ENCODE results near the gene CYP39A1.

Gene CYP39A1

DNA sequence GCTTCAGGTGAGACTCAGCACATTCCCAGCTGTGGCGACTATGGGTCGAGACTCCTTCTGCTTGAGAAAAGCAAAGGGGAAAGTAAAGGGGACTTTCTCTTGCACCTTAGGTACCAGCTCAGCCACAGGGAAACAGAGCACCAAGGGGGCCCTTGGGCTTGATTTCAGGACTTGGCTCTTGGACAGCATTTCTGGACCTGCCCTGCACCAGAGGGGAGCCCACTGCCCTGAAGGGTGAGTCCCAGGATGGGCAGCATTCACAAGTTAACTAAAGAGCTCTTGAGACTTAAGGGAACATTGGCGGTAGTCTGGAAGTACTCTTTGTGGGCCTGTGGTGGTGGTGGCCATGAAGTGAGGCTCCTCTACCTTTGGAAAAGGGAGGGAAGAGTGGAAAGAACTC is 111.1 kb downstream of the CYP39A1 start:
- DNase-seq (ENCODE audit: extremely low read depth, low read depth), result no peak
- TF ChIP-seq, protein P1, sequence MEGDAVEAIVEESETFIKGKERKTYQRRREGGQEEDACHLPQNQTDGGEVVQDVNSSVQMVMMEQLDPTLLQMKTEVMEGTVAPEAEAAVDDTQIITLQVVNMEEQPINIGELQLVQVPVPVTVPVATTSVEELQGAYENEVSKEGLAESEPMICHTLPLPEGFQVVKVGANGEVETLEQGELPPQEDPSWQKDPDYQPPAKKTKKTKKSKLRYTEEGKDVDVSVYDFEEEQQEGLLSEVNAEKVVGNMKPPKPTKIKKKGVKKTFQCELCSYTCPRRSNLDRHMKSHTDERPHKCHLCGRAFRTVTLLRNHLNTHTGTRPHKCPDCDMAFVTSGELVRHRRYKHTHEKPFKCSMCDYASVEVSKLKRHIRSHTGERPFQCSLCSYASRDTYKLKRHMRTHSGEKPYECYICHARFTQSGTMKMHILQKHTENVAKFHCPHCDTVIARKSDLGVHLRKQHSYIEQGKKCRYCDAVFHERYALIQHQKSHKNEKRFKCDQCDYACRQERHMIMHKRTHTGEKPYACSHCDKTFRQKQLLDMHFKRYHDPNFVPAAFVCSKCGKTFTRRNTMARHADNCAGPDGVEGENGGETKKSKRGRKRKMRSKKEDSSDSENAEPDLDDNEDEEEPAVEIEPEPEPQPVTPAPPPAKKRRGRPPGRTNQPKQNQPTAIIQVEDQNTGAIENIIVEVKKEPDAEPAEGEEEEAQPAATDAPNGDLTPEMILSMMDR (IDR thresholded peaks at IDR 0.05; ENCODE audit: low read depth, low read length), result no peak

DNA sequence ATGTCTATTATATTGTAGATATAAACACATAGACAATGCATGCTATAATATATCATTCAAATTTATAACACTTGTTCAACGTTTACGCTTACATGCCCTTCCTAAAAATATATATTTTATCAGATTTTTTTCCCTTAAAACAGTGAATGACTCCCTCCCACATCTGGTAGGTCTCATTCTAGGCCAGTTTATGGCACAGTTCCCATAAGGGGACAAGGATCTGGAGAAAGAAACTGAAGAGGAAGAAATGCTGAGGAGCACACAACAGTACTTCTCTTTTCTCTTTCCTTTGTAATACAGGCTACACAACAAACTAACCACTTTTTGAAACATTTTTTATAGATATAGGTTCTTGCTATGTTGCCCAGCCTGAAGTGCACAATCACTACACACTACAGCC is 112.8 kb downstream of the CYP39A1 start:
- no peak for DNase-seq (ENCODE audit: extremely low read depth, low read depth)
- TF ChIP-seq, protein P1 (IDR thresholded peaks at IDR 0.05; ENCODE audit: low read depth, low read length), result no peak

DNA sequence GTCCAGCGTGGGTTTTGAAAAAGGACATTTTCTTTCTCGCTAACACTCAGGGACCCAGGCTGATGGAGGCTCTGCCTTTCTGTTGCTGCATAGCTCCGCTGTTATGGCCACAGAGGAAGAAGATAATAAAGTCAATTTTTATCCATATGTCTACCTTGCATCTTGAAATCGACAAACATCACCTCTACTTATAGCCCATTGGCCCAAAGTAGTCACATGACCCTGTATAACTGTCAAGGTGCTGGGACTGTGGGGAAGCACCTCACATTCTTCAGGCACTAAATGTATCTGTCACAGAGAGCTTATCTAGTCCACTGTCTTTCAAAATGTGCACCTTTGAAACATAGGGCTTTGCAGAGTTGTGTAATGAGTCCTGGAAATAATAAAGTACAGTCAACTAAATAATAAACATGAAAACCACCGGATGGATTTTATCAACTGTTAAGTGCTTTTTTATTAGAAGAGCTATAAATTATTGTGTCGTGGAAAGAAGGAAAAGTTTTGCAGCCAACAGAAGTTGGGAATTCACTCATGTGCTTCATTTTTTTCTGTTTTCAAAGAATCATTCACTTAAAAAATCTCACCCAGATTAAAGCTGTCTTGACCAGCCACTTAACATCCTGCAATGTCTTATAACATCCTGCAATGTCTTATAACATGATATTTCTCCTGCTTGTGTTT is 113.7 kb downstream of the CYP39A1 start:
- TF ChIP-seq, protein P1 (IDR thresholded peaks at IDR 0.05; ENCODE audit: low read depth, low read length), result no peak
- no peak for DNase-seq (ENCODE audit: extremely low read depth, low read depth)

- TF ChIP-seq, protein P1 (IDR thresholded peaks at IDR 0.05; ENCODE audit: low read depth, low read length), result no peak
- no peak for DNase-seq (ENCODE audit: extremely low read depth, low read depth)
Observed at GRCh38 chr6:46530896-46531295, 121.7 kb downstream of the CYP39A1 start.

GRCh38 chr6:46528961-46529750 is 123.5 kb downstream of the CYP39A1 start:
- DNase-seq (ENCODE audit: extremely low read depth, low read depth), result no peak
- TF ChIP-seq, protein P1 (IDR thresholded peaks at IDR 0.05; ENCODE audit: low read depth, low read length), result no peak

GRCh38 chr6:46526607-46527006 is 126.0 kb downstream of the CYP39A1 start:
- no peak for DNase-seq (ENCODE audit: extremely low read depth, low read depth)
- TF ChIP-seq, protein P1 (IDR thresholded peaks at IDR 0.05; ENCODE audit: low read depth, low read length), result no peak

- no peak for DNase-seq (ENCODE audit: extremely low read depth, low read depth)
Observed at GRCh38 chr6:46525583-46525982, 127.0 kb downstream of the CYP39A1 start.

More at GRCh38 chr6:46525583-46525982, 127.0 kb downstream of the CYP39A1 start:
- TF ChIP-seq, protein P1 (IDR thresholded peaks at IDR 0.05; ENCODE audit: low read depth, low read length), result no peak
